ENCODE data around the gene LRRC18.

Gene LRRC18

GRCh38 chr10:48981310-48981907 is 41.8 kb upstream of the LRRC18 start:
- no peak for TF ChIP-seq REST (IDR thresholded peaks at IDR 0.05; ENCODE audit: insufficient read depth in 1 of 2, low read depth in 2 of 2, low read length in 2 of 2)
- no peak for TF ChIP-seq TAF1 (IDR thresholded peaks at IDR 0.05; ENCODE audit: borderline replicate concordance, insufficient read depth, low read length)
- no peak for TF ChIP-seq FOXP2 (optimal IDR thresholded peaks at IDR 0.05; ENCODE audit: borderline replicate concordance, extremely low read depth, extremely low read length, insufficient read depth)
- TF ChIP-seq SIN3A (IDR thresholded peaks at IDR 0.05; ENCODE audit: borderline replicate concordance, insufficient read depth, low read length), result no peak
- no peak for TF ChIP-seq POLR2AphosphoS5 (IDR thresholded peaks at IDR 0.05; ENCODE audit: low read depth, low read length)

GRCh38 chr10:48978318-48978717 is 38.7 kb upstream of the LRRC18 start:
- TF ChIP-seq TAF1 (IDR thresholded peaks at IDR 0.05; ENCODE audit: borderline replicate concordance, insufficient read depth, low read length), result no peak
- TF ChIP-seq SIN3A (IDR thresholded peaks at IDR 0.05; ENCODE audit: borderline replicate concordance, insufficient read depth, low read length), result no peak
- no peak for TF ChIP-seq POLR2AphosphoS5 (IDR thresholded peaks at IDR 0.05; ENCODE audit: low read depth, low read length)
- no peak for TF ChIP-seq FOXP2 (optimal IDR thresholded peaks at IDR 0.05; ENCODE audit: borderline replicate concordance, extremely low read depth, extremely low read length, insufficient read depth)
- no peak for TF ChIP-seq REST (IDR thresholded peaks at IDR 0.05; ENCODE audit: insufficient read depth in 1 of 2, low read depth in 2 of 2, low read length in 2 of 2)

- TF ChIP-seq REST (IDR thresholded peaks at IDR 0.05; ENCODE audit: insufficient read depth in 1 of 2, low read depth in 2 of 2, low read length in 2 of 2) (no peak), FOXP2 (optimal IDR thresholded peaks at IDR 0.05; ENCODE audit: borderline replicate concordance, extremely low read depth, extremely low read length, insufficient read depth) (no peak), SIN3A (IDR thresholded peaks at IDR 0.05; ENCODE audit: borderline replicate concordance, insufficient read depth, low read length) (no peak), TAF1 (IDR thresholded peaks at IDR 0.05; ENCODE audit: borderline replicate concordance, insufficient read depth, low read length) (no peak)
Measured at GRCh38 chr10:48976196-48976595, 36.6 kb upstream of the LRRC18 start.

GRCh38 chr10:48974510-48975156 is 35.0 kb upstream of the LRRC18 start:
- TF ChIP-seq FOXP2 (optimal IDR thresholded peaks at IDR 0.05; ENCODE audit: borderline replicate concordance, extremely low read depth, extremely low read length, insufficient read depth) (no peak), POLR2AphosphoS5 (IDR thresholded peaks at IDR 0.05; ENCODE audit: low read depth, low read length) (no peak), TAF1 (IDR thresholded peaks at IDR 0.05; ENCODE audit: borderline replicate concordance, insufficient read depth, low read length) (no peak), REST (IDR thresholded peaks at IDR 0.05; ENCODE audit: insufficient read depth in 1 of 2, low read depth in 2 of 2, low read length in 2 of 2) (no peak), SIN3A (IDR thresholded peaks at IDR 0.05; ENCODE audit: borderline replicate concordance, insufficient read depth, low read length) (no peak)

Data from PFSK-1 (cell line).